ENCODE measurements around the gene PDCD10.
A peak's percentile ranks its signal among the peaks of the same experiment; 100 is the strongest.

Gene PDCD10

DNA sequence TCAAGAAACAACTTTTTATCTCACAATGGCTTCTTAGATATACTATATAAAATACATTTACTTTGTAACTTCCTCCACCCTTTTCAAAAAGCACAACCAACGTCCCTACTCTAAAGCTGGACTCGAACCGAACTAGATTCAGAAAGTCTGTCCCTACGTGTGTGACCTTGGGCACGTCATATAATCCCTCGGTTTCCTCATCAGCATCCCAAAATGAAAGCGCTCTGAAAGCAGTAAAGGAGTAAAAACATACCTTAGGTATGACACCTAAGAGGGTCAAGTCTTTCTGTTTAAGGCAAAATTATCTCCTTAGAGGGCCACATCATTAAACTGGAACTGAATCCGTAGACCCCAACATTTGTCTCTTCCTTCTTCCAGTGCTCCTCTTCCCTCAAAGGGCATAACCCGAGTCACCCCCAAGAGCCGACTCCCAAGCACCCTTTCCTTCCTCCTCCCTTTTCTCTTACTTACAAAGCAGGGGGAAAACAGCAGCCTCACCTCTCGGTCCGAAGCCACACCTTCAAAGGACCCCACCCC lies 663 bp downstream of the PDCD10 start:
- no peak for DNase-seq

DNA sequence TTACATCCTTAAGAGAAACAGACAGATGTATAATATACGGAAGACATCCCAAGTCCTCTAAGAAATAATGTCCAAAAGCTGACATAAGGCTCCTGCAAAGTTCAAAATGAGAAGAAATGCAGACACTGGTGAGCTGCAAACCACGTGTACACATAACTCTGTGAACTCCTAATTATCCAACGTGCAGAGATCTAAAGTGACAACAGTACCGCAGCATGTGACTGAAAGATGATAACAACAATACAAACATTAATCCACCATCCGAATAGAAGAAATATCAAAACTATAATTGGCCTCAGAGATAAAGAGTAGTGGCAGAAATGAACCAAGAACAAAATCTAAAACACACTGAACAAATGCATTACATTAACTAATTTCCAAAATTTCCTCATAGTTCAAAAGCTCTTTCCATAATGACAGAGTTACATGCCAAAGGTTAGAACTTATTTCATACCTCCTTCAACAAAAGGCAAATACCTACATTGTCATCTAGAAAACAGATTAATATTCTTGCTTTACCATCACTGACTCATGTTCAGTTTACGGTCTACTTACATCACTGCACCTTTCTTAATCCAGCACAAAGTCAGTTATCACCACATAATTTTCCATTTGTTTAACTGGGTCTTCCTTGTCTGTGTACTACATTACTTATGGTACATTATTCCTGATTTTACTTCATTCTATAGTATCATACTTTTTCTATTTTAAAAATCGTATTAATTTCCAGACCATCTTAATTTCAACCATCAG lies 2.2 kb downstream of the PDCD10 start:
- DNase-seq = no peak

DNA sequence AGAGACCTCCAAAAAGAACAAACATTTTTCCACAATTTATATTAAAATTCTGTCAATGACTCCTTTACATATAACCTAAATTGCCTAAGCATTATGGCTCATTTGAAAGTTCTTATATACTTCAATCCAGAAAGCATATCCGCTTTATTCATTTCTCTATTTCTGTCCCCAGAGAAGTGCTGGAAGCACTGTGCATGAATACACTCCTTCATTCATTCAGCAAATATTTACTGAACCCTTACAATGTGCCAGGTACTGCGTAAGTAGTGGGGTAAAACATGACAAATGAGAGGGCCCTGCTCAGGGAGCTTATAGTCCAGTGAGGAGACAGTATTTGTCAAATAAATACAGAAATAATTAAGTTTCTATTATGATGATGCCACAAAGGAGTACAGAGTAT lies 3.3 kb downstream of the PDCD10 start:
- DNase-seq = no peak

DNA sequence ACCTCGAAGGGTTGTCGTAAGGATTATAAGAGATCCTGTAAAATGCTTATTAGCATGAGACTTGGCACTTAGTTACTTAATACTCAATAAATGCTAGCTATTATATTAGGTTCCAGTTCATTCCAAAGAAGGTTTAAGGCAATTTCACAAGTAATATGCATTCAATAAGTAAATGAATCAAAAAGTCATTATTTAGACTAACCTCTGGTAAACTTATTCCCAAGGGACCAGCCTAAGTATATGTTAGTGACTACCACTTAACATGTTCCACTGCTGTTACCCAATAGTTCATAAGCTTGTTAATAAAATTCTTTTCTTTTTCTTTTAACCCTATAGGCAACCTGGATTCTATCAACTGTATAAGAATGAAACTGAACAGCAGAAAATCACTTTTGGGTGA lies 5.1 kb downstream of the PDCD10 start:
- no peak for DNase-seq

DNA sequence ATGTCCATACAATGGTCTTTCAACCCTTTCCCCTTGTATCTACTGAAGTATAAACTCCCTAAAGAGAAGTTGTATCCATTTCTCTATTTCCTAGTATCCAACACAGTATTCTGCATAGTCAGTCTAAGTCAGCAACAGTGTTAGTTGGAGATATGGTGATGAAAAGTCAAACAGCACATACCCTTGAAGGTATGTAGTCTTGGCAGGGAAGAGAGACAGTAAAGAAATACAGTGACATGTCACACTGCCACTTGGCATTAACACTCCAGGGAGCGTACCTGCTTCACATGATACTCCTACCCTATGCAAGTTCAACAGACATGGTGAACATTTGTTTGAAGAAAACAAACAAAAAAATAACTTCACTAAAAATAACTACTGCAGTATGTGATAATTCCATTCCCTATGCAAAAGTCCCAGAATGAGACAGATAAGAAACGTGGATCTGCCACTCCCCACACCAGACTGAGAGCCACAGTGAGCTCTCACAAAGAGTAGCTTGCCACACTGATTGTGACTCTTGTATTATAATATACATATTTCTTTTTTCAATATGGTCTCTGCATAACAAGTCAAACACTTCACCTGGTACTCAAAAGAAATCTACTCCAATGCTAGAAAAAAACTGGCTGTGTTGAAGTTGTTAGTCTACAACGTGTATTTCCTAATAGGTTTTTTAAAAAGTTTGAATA lies 5.9 kb downstream of the PDCD10 start:
- no peak for DNase-seq

DNA sequence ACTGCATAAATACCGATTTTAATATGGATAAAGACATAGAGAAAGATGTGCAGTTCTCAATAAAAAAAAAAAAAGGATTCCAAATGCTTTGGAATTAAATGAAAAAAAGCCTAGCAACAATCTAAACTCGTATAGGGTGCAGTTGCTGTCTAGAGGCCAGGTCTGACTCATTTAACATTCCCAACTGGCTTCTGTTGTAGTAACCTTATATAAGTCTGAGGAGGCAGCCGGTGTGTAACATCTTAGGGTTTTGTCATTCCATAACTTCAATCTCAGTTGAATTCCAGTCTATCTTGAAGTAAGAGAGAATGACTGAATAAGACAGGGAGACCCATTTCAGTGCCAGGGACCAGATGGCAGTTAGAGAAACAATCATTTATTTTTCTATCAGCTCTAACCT lies 6.5 kb downstream of the PDCD10 start:
- no peak for DNase-seq

DNA sequence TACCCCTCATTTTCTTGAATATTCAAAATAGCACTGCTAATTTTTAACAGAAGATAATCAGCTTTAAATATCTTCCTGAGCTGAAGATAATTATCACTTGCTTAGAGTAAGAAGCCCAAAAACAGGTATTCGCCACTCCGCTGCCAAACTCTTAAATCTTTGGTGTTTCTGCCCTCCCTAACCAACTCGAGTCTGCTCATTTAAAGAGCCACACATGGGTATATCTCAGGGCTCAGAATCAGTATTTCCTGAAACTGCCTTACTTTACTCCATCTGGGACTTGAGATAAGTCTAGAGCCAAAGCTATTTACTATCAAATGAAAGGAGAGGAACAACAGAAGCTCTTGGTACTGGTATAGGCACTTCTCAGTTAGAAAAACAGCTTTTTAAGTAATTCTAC lies 10.8 kb downstream of the PDCD10 start:
- no peak for DNase-seq

DNA sequence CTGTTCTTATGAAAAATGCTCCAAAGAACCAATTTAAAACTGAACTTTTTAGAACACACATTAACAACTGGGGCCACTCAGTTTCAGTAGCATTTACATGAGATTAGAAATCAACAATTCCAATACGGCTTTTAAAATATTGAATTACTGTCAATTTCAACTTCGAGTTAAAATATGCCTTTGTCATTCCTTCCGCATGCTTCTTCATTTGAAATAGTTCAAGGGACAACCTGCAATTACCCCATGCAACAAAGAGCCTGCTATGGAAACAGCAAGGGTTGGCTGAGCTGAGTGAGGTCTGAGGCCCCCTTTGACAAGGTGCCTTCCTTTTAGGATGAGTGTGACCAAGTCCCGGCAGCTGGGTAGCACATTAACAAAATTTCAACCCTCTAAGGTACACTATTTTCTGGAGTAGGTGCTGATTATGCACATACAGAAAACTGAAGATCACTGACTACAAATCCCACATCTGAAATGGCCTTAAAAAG lies 11.6 kb downstream of the PDCD10 start:
- no peak for DNase-seq

DNA sequence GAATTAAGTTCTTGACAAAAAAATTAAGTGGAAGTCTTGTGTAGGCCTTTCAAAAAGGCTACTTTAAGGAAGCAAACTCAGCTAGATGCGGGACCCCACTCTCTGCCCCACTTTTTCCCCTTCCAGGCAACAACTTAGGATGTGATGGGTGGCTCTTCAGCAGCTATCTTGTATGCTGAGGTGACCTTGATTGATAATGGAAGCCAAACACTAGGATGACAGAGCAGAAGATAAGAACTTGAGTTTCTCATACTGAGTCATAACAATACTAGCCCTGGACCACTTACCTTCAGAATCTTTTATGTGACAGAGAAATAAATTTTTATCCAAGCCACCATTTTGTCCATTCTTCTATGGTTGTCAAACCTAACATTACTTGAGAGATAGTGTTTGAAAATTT lies 16.1 kb downstream of the PDCD10 start:
- DNase-seq = no peak

DNA sequence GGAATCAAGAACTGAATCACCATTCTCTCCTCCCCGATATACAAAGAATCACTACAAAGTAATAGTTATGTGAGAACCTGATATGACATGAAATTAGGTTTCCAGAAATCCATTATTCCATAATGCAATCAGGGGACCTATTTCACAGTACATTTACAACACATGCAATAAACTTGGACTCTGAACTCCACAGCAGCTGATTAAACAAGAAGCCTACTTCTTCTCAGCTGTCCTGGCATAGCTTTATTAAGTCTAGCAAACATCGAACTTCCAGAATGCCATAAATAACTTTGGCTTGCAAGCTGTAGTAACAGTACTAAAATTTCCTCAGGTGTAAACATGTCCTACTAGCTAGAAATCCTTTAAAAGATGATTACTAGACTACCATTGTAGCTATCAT lies 17.8 kb downstream of the PDCD10 start:
- no peak for DNase-seq

DNA sequence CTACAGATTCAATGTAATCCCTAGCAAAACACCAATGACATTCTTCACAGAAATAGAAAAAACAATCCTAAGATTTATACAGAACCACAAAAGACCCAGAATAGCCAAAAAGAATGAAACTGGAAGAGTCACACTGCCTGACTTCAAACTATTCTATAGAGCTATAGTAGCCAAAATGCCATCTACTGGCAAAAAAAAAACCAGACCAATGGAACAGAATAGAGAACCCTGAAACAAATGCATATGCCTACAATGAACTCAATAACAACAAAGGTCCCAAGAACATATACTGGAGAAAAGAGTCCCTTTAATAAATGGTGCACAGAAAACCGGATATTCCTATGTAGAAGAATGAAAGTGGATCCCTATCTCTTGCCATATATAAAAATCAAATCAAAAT lies 19.8 kb downstream of the PDCD10 start:
- no peak for DNase-seq

DNA sequence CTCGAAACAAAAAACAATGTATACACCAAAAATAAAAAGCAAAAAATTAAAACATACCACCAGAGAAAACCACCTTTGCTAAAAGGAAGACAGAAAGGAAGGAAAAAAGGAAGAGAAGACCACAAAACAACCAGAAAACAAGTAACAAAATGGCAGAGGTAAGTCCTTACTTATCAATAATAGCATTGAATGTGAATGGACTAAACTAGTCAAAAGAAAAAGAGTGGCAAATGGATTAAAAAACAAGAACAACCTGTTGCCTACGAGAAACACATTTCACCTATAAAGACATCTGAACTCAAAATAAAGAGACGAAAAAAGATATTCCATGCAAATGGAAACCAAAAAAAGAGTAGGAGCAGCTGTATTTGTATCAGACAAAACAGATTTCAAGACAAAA lies 22.2 kb downstream of the PDCD10 start:
- DNase-seq = no peak

DNA sequence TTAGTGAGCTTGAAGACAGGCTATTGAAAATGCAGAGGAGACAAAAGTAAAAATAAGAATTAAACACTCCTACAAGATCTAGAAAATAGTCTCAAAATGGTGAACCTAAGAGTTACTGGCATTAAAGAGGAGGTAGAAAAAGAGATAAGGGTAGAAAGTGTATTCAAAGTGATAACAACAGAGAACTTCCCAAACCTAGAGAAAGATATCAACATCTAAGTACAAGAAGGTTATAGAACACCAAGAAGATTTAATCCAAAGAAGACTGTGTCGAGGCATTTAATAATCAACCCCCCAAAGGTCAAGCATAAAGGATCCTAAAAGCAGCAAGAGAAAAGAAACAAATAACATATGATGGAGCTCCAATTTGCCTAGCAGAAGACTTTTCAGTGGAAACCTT lies 23.3 kb downstream of the PDCD10 start:
- DNase-seq = no peak

DNA sequence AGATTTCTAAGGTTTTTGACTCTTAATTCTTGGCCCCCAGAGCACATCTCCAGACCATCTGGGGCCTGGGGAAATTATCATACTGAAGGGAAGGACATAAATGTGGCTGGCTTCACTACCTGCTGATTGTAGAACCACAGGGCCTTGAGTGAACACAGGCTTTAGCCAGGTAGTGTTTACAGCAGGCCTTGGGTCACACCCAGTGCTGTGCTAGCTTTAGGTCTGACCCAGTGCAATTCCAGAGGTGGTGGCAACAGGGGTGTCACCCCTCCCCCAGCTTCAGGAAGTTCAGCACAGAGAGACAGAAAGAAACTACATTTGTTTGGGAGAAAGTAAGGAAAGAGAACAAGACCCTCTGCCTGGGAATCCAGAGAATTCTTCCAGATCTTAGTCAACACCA lies 24.1 kb downstream of the PDCD10 start:
- no peak for DNase-seq

DNA sequence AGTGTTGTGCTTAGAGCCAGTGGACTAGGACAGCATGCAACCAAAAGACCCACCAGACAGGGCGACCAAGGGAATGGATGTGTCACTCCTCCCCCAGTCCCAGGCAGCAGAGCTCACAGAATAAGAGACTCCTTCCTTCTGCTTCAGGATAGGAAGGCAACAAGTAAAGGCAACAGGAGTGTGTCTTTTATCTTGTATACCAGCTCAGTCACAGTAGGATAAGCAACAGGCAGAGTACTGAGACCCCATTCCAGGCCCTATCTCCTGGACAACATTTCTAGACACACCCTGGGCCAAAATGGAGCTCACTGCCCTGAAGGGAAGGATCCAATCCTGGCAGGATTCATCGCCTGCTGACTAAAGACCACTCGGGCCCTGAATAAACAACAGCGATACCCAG lies 25.0 kb downstream of the PDCD10 start:
- DNase-seq = no peak

DNA sequence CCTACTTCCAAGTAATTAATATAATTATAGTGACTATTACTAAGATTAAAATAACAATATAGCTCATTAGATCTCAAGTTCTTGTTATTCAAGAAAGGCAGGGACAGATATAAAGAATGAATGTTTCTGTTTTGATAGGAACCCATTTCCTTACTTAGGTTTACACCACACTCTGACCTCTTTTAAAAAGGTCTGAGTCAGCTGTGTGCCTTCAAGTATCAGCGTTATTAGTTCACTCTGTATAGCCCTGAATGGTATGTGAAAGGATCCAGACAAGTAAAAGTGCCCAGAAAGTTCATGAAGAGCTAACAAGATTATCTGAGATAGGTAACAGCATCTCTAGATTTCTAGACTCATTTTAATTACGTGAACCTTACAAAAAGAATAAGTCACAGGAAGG lies 28.9 kb downstream of the PDCD10 start:
- no peak for DNase-seq

DNA sequence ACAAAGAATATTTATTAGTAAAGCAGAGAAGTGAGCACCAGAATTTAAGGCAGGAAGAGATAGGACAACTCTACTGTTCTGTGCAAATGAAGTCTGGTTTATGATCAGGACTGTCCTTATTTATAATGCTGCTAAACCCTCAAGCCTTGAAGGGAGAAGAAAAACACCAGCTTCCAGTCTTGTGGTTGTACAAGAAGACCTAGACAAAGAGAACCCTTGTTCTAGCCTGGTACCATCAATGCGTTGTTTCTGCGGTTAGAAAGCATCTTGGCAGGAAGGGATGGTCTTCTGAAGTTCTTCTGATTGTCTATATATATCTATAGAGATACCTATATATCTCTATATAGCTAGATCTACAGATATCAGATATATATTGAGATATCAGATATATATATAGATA lies 33.8 kb downstream of the PDCD10 start:
- DNase-seq = no peak

DNA sequence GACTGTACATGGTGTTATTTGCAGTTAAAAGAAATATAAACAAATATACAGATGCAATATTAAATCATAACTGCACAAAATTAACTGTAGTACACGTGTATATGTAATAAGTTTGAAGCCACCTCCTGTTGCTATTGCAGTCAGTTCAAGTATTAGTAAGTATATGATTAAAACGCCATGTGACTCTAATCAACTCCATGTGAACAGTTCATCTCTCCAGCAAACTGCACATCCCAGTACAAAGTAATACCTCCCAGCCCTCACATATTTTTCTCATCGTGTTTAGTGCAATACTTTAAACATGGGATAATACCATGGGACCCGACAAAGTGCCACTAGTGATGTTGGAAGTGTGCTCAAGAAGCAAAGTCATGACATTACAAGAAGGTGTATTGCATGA lies 34.6 kb downstream of the PDCD10 start:
- no peak for DNase-seq

DNA sequence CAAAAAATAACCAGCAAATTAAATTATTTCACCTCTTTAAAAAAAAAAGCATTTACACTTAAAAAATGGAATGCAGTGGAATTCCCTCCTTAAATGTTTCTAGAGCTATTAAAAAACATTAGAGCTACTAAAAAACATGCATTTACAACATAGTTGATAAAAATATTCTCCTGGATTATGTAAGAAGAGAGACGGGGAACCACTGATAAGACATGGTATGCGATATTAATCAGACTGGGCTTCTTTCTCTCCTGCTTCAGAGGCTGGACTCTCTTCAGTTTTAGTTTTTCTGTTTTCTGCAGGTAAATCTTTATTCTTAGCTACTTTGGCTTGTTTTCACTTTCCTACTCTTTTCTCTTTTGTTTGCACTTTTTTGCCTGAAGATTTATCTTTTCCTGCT lies 40.6 kb downstream of the PDCD10 start:
- DNase-seq = no peak

DNA sequence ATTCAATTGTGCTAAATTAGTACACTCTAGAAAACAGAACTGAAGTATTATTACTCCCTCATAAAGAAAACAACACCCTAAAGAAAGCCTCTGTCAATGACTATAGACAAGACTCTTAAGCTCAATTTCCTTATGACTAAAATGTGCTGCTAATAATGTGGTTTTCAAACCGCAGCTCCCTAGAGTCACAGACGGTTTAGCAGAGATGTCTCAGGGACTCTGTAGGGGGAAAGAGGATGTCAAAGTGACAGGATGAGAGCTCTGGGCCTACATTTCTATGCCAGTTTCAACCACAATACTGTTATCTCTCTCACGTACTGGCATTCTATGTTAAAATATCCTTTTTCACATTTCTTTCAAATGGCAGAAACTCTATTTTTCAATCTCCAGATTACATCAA lies 43.3 kb downstream of the PDCD10 start:
- peak; percentile 49 for DNase-seq

DNA sequence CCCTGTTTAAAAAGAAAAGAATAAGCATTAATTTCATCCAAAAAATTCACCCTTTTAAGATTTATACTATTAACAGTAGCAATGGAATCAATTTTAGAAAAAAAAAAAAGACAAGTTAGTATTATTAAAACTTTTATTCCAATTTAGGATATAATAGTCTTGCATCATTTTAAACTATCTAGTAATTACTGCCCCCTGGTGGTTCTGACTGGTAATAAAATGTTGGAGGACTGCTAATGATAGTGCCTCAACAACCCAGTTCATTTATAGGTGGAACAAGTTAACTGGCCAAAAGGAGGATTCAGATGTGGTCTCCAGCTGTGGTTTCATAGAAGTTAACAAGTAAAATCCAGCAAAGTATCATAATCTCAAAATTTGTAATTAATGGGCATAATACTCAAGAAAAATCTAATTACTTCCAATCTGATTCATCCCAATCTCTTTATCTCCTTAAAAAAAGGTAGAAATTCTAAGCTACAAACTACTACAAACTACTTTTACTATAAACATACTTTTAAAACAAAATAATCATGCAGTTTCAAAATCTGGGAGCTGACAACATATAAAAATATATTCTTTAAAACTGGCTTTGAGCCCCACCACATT lies 50.2 kb downstream of the PDCD10 start:
- peak; percentile 76 for DNase-seq

DNA sequence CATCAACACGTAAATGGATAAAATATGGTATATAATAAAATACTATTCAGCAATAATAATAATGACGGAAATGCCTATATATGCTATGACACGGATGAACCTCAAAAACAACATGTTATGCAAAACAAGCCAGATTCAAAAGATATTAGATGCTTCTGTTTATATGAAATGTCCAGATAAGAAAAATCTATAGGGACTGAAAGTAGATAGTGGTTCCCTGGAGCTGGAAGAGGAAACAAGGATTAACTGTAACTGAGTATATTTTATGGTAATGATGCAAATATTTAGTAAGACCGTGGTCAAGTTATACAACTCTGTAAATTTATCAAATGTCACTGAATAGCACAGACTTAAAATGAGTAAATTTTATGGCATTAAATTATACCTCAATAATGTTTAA lies 55.2 kb downstream of the PDCD10 start:
- no peak for DNase-seq

DNA sequence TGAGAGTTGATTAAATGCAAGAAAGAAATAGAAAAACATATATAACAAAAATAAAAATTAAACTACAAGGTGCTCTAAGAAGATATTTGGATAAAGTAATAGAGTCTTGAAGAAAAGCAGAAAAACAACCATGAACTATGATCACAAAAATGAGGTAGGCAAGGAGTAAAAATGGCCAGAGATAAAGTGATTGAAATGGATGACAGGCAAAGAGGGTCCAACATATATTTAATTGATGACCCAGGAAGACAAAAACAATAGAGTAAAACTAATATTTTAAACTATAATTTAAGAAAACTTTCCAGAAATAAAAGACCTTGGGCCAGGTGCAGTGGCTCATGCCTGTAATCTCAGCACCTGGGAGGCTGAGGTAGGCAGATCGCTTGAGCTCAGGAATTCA lies 58.8 kb downstream of the PDCD10 start:
- DNase-seq = no peak

DNA sequence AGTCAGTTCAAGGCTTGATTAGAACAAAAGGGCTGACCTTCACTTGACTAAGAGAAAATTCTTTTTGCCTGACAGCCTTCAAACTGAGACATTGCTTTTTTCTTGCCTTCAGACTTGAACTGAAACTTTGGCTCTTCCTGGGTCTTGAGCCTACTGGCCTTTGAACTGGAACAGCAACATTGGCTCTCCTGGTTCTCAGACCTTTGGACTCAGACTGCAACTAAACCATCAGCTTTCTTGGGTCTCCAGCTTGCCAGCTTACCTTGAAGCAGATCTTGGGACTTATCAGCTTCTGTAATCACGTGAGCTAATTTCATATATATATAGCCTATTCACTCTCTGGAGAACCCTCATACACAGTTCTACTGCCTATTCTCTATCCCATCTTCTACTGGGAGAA lies 61.5 kb downstream of the PDCD10 start:
- no peak for DNase-seq

All from CD4-positive, alpha-beta T cell treated with Interleukin-21 for 1 hour (primary cell).